HG02885 (cell line): ENCODE results near the gene TSPAN5.
A peak's percentile ranks its signal among the peaks of the same experiment; 100 is the strongest.
"Not testable (repeated sequence)": the region's sequence is repeated elsewhere in the genome, so short reads cannot be mapped to it uniquely, and the experiment has no call there.

Experiments used
- ATAC-seq: cut with Tn5 transposase; IDR thresholded peaks from one replicate; pipeline ENCODE4 v1.9.1; 2021; ENCODE audit warnings: mild to moderate bottlenecking; ENCODE audit not compliant: unreplicated experiment, poor library complexity

Gene TSPAN5

GRCh38 chr4:98479590-98479989 lies 178.8 kb downstream of the TSPAN5 start:
- ATAC-seq, result not testable (repeated sequence)

GRCh38 chr4:98476891-98477290 lies 181.5 kb downstream of the TSPAN5 start:
- no peak for ATAC-seq

GRCh38 chr4:98474408-98474844 lies 184.0 kb downstream of the TSPAN5 start:
- ATAC-seq, result no peak

- ATAC-seq, result no peak
Observed at GRCh38 chr4:98473046-98473445, 185.4 kb downstream of the TSPAN5 start.

GRCh38 chr4:98470831-98471230 lies 187.6 kb downstream of the TSPAN5 start:
- no peak for ATAC-seq

GRCh38 chr4:98470366-98470765 lies 188.0 kb downstream of the TSPAN5 start:
- ATAC-seq, result no peak

- ATAC-seq, result no peak
Observed at GRCh38 chr4:98469771-98470170, 188.6 kb downstream of the TSPAN5 start.

GRCh38 chr4:98468709-98469108 lies 189.7 kb downstream of the TSPAN5 start:
- no peak for ATAC-seq

- ATAC-seq, result peak; percentile 98
Observed at GRCh38 chr4:98467627-98468072, 190.8 kb downstream of the TSPAN5 start.

GRCh38 chr4:98466868-98467599 lies 191.4 kb downstream of the TSPAN5 start:
- peak; percentile 3 for ATAC-seq

- ATAC-seq, result no peak
Observed at GRCh38 chr4:98462487-98462886, 195.9 kb downstream of the TSPAN5 start.

- ATAC-seq, result not testable (repeated sequence)
Observed at GRCh38 chr4:98461121-98461865, 197.1 kb downstream of the TSPAN5 start.

- ATAC-seq, result not testable (repeated sequence)
Observed at GRCh38 chr4:98457422-98457821, 201.0 kb downstream of the TSPAN5 start.

- ATAC-seq, result no peak
Observed at GRCh38 chr4:98452091-98452490, 206.3 kb downstream of the TSPAN5 start.

- ATAC-seq, result no peak
Observed at GRCh38 chr4:98448908-98449307, 209.5 kb downstream of the TSPAN5 start.

GRCh38 chr4:98447648-98448047 lies 210.8 kb downstream of the TSPAN5 start:
- ATAC-seq, result no peak

- peak; percentile 86 for ATAC-seq
Observed at GRCh38 chr4:98446499-98447375, 211.7 kb downstream of the TSPAN5 start.

GRCh38 chr4:98444371-98444770 lies 214.0 kb downstream of the TSPAN5 start:
- ATAC-seq, result no peak

- no peak for ATAC-seq
Observed at GRCh38 chr4:98434816-98435215, 223.6 kb downstream of the TSPAN5 start.

- no peak for ATAC-seq
Observed at GRCh38 chr4:98433691-98434090, 224.7 kb downstream of the TSPAN5 start.
